Measurements from ENCODE around the gene LPP.

DNA sequence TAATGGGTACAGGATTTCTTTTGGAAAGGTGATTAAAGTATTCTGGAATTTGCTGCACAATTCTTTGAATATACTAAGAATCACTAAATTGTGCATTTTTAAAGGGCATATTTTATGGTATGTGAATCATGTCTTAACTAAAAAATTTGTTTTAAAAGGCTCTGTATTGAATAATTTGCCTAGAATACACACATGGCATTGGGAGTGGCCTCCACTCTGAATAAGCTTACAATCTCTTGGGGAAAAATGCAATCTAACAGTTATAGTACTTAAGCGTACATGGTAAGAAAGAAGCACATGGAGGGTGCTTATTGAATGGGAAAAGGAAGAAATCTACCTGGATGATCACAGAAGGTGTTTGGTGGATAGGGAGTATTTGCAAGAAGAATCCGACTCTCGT is 385.1 kb downstream of the LPP start:
- TF ChIP-seq, protein P1, sequence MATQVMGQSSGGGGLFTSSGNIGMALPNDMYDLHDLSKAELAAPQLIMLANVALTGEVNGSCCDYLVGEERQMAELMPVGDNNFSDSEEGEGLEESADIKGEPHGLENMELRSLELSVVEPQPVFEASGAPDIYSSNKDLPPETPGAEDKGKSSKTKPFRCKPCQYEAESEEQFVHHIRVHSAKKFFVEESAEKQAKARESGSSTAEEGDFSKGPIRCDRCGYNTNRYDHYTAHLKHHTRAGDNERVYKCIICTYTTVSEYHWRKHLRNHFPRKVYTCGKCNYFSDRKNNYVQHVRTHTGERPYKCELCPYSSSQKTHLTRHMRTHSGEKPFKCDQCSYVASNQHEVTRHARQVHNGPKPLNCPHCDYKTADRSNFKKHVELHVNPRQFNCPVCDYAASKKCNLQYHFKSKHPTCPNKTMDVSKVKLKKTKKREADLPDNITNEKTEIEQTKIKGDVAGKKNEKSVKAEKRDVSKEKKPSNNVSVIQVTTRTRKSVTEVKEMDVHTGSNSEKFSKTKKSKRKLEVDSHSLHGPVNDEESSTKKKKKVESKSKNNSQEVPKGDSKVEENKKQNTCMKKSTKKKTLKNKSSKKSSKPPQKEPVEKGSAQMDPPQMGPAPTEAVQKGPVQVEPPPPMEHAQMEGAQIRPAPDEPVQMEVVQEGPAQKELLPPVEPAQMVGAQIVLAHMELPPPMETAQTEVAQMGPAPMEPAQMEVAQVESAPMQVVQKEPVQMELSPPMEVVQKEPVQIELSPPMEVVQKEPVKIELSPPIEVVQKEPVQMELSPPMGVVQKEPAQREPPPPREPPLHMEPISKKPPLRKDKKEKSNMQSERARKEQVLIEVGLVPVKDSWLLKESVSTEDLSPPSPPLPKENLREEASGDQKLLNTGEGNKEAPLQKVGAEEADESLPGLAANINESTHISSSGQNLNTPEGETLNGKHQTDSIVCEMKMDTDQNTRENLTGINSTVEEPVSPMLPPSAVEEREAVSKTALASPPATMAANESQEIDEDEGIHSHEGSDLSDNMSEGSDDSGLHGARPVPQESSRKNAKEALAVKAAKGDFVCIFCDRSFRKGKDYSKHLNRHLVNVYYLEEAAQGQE (IDR thresholded peaks at IDR 0.05), result no peak
- TF ChIP-seq, protein P2, sequence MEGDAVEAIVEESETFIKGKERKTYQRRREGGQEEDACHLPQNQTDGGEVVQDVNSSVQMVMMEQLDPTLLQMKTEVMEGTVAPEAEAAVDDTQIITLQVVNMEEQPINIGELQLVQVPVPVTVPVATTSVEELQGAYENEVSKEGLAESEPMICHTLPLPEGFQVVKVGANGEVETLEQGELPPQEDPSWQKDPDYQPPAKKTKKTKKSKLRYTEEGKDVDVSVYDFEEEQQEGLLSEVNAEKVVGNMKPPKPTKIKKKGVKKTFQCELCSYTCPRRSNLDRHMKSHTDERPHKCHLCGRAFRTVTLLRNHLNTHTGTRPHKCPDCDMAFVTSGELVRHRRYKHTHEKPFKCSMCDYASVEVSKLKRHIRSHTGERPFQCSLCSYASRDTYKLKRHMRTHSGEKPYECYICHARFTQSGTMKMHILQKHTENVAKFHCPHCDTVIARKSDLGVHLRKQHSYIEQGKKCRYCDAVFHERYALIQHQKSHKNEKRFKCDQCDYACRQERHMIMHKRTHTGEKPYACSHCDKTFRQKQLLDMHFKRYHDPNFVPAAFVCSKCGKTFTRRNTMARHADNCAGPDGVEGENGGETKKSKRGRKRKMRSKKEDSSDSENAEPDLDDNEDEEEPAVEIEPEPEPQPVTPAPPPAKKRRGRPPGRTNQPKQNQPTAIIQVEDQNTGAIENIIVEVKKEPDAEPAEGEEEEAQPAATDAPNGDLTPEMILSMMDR (IDR thresholded peaks at IDR 0.05), result no peak
- TF ChIP-seq, protein P3, sequence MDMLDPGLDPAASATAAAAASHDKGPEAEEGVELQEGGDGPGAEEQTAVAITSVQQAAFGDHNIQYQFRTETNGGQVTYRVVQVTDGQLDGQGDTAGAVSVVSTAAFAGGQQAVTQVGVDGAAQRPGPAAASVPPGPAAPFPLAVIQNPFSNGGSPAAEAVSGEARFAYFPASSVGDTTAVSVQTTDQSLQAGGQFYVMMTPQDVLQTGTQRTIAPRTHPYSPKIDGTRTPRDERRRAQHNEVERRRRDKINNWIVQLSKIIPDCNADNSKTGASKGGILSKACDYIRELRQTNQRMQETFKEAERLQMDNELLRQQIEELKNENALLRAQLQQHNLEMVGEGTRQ (IDR thresholded peaks at IDR 0.05), result no peak
